ENCODE results near the gene GPR55.

DNA sequence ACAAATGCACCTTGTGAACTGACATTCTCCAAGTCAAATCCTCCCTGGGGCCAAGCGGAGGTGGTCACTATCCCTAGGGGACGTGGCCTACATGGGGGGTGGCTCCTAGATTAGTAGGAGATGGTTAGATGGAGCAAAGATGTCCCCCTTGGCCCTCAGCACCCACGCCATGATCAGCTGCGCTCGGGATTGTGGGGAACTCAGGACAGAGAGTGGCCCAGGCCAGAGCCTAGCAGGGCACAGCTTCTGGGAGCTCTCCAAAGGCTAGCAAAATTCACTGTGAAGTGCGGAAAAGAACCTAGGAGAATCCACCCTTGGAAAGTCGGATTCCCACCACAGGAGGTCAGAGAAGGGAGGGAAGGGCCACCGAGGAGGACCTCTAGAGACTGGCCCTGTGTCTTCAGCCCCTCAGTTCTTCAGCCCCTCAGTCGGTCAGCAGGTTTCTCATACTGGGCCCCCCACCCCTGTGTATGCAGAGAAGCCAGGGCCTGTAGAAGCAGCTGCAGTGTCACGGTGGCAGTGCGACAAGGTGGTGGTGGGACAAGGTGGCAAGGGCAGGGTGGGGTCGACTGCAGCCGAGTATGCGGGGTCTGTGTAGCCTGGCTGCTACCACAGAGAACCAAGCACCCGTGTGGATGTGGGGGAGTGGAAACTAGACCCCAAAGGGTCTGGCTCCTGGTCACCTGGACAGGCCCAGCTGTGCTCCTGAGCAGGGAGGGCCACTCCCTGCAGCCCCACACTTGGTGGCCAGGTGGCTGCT is 18.4 kb downstream of the GPR55 start:
- TF ChIP-seq, protein P1, sequence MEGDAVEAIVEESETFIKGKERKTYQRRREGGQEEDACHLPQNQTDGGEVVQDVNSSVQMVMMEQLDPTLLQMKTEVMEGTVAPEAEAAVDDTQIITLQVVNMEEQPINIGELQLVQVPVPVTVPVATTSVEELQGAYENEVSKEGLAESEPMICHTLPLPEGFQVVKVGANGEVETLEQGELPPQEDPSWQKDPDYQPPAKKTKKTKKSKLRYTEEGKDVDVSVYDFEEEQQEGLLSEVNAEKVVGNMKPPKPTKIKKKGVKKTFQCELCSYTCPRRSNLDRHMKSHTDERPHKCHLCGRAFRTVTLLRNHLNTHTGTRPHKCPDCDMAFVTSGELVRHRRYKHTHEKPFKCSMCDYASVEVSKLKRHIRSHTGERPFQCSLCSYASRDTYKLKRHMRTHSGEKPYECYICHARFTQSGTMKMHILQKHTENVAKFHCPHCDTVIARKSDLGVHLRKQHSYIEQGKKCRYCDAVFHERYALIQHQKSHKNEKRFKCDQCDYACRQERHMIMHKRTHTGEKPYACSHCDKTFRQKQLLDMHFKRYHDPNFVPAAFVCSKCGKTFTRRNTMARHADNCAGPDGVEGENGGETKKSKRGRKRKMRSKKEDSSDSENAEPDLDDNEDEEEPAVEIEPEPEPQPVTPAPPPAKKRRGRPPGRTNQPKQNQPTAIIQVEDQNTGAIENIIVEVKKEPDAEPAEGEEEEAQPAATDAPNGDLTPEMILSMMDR (IDR thresholded peaks at IDR 0.05; ENCODE audit: extremely low read depth in 1 of 2, insufficient read depth in 1 of 2, low read depth in 1 of 2, low read length in 2 of 2): no peak
- TF ChIP-seq POLR2AphosphoS5 (IDR thresholded peaks at IDR 0.05; ENCODE audit: insufficient read depth, low read depth, low read length): no peak
- no peak for TF ChIP-seq POLR2A (IDR thresholded peaks at IDR 0.05; ENCODE audit: low read depth, low read length)
- TF ChIP-seq EZH2 (IDR thresholded peaks at IDR 0.05; ENCODE audit: borderline replicate concordance, low read depth, low read length, severe bottlenecking): no peak
- TF ChIP-seq FOS (IDR thresholded peaks at IDR 0.05; ENCODE audit: borderline replicate concordance, insufficient read depth, low read length): no peak
- no peak for TF ChIP-seq MYC (IDR thresholded peaks at IDR 0.05; ENCODE audit: low read depth, low read length)

Data from endothelial cell of umbilical vein (primary cell).